H1 (cell line): Measurements from ENCODE around the gene CST7. TPM values are rescaled to one million over a fixed set of nuclear protein-coding genes. Genes with fewer than 3 reads are reported as not detected.

ENCODE experiments used
- CTCF ChIA-PET: fragments of 300-600 bp; sonication (Branson Sonifier 250); formaldehyde crosslinking; loops from one replicate; lab custom pipeline; 2021; ENCODE audit not compliant: partially characterized antibody; lab: Charles Lee
- POLR2A ChIA-PET: fragments of 300-600 bp; sonication (Branson Sonifier 250); formaldehyde crosslinking; loops from one replicate; lab custom pipeline; 2021; ENCODE audit warnings: inconsistent platforms; ENCODE audit not compliant: partially characterized antibody; lab: Charles Lee
- DNase-seq, 2 experiments: peaks; one replicate each; pipeline versions ENCODE4 v3.0.0 to v3.0.0-alpha.2; 2010 to 2022; ENCODE audit warnings: low spot score in 2 of 2, low read depth in 1 of 2, mixed read lengths in 1 of 2
- FAIRE-seq: peaks from 2 replicates; lab custom pipeline; 2011; peaks lifted over from hg19 to GRCh38; lab: Jason Lieb, UNC
- H2AFZ ChIP-seq: 2 replicates; pipeline ENCODE4 v1.8.1; 2012; ENCODE audit warnings: low read length, inconsistent platforms
- H2AK5ac ChIP-seq: 2 replicates; pipeline ENCODE4 v1.6.1; 2013; ENCODE audit warnings: low read depth, low read length
- H2BK120ac ChIP-seq: replicated peaks from 2 replicates; pipeline ENCODE3; 2013; ENCODE audit warnings: low read depth, low read length, inconsistent platforms
- H2BK12ac ChIP-seq: 2 replicates; pipeline ENCODE4 v1.6.1; 2013; ENCODE audit warnings: low read depth, low read length
- H2BK15ac ChIP-seq: 2 replicates; pipeline ENCODE4 v1.6.1; 2013; ENCODE audit warnings: low read length
- H2BK20ac ChIP-seq: 2 replicates; pipeline ENCODE4 v1.6.1; 2013; ENCODE audit warnings: low read length
- H2BK5ac ChIP-seq: 2 replicates; pipeline ENCODE4 v1.6.1; 2013; ENCODE audit warnings: low read depth, low read length
- H3K14ac ChIP-seq: 2 replicates; pipeline ENCODE4 v1.6.1; 2013; ENCODE audit warnings: inconsistent platforms; ENCODE audit not compliant: insufficient read length
- H3K18ac ChIP-seq: 2 replicates; pipeline ENCODE4 v1.6.1; 2013; ENCODE audit warnings: low read length; ENCODE audit errors: extremely low read depth
- H3K23ac ChIP-seq: 2 replicates; pipeline ENCODE4 v1.6.1; 2013; ENCODE audit warnings: inconsistent platforms; ENCODE audit not compliant: insufficient read length
- H3K23me2 ChIP-seq: 2 replicates; pipeline ENCODE4 v1.6.1; 2013; ENCODE audit warnings: low read depth, low read length
- H3K27ac ChIP-seq: 2 replicates; pipeline ENCODE4 v1.6.1; 2011; ENCODE audit warnings: low read depth, low read length, inconsistent platforms
- H3K27me3 ChIP-seq, 4 experiments: replicated peaks in 1 of 4; 1 replicate in 1 of 4; 2 replicates in 3 of 4; pipeline versions ENCODE4 v1.6.1 to v1.8.1; 2011 to 2013; ENCODE audit warnings: low read length in 3 of 4, mild to moderate bottlenecking in 3 of 4, inconsistent platforms in 2 of 4, mixed read lengths in 2 of 4, moderate library complexity in 1 of 4; ENCODE audit not compliant: control insufficient read depth in 3 of 4, insufficient read depth in 3 of 4; ENCODE audit errors: extremely low read depth in 1 of 4
- H3K36me3 ChIP-seq, 4 experiments: 2 replicates each; pipeline versions ENCODE4 v1.6.1 to v1.8.1; 2011 to 2013; ENCODE audit warnings: mild to moderate bottlenecking in 4 of 4, low read length in 3 of 4, moderate library complexity in 2 of 4, control low read depth in 1 of 4, inconsistent platforms in 1 of 4; ENCODE audit not compliant: insufficient read depth in 4 of 4, control insufficient read depth in 2 of 4
- H3K4ac ChIP-seq: replicated peaks from 2 replicates; pipeline ENCODE3; 2013; ENCODE audit warnings: low read length, low read depth, mixed read lengths, inconsistent platforms; ENCODE audit not compliant: insufficient read length
- H3K4me1 ChIP-seq, 4 experiments: replicated peaks in 1 of 4; 1 replicate in 1 of 4; 2 replicates in 3 of 4; pipeline versions ENCODE4 v1.6.1 to v1.8.1; 2011 to 2013; ENCODE audit warnings: low read length in 3 of 4, inconsistent platforms in 2 of 4, mixed read lengths in 1 of 4; ENCODE audit not compliant: insufficient read depth in 4 of 4, control insufficient read depth in 3 of 4
- H3K4me2 ChIP-seq, 2 experiments: 2 replicates each; pipeline versions ENCODE4 v1.6.1 to v1.8.1; 2011 to 2013; ENCODE audit warnings: low read depth in 2 of 2, low read length in 2 of 2, control low read depth in 1 of 2, inconsistent platforms in 1 of 2, mild to moderate bottlenecking in 1 of 2; ENCODE audit not compliant: insufficient read depth in 1 of 2
- H3K4me3 ChIP-seq, 4 experiments: fragments of 200-600, 300-600 bp in 1 of 4; sonication (generic), shearing (Covaris generic), sonication (Bioruptor Twin) in 1 of 4; 2 replicates each; pipeline versions ENCODE4 v1.5.1 to v1.8.1; 2011 to 2016; ENCODE audit warnings: low read length in 4 of 4, low read depth in 3 of 4, control low read depth in 2 of 4, inconsistent platforms in 2 of 4, mild to moderate bottlenecking in 2 of 4, mixed read lengths in 1 of 4, moderate library complexity in 1 of 4; ENCODE audit not compliant: insufficient read depth in 2 of 4; ENCODE audit errors: extremely low read depth in 1 of 4
- H3K56ac ChIP-seq: replicated peaks from 2 replicates; pipeline ENCODE3; 2013; ENCODE audit warnings: low read depth, mild to moderate bottlenecking, mixed read lengths, low read length, inconsistent platforms; ENCODE audit not compliant: insufficient read length
- H3K79me1 ChIP-seq: 2 replicates; pipeline ENCODE4 v1.6.1; 2013; ENCODE audit warnings: low read depth, low read length, control low read depth
- H3K79me2 ChIP-seq, 2 experiments: 2 replicates each; pipeline versions ENCODE4 v1.6.1 to v1.8.1; 2012 to 2013; ENCODE audit warnings: low read length in 2 of 2, mild to moderate bottlenecking in 2 of 2, inconsistent platforms in 1 of 2; ENCODE audit not compliant: insufficient read depth in 2 of 2, control insufficient read depth in 1 of 2
- H3K9ac ChIP-seq, 4 experiments: replicated peaks in 1 of 4; 1 replicate in 1 of 4; 2 replicates in 3 of 4; pipeline versions ENCODE4 v1.6.1 to v1.8.1; 2011 to 2013; ENCODE audit warnings: low read depth in 3 of 4, low read length in 3 of 4, control low read depth in 2 of 4, mild to moderate bottlenecking in 2 of 4, moderate library complexity in 2 of 4, inconsistent platforms in 1 of 4; ENCODE audit errors: extremely low read depth in 1 of 4
- H3K9me3 ChIP-seq, 2 experiments: 2 replicates each; pipeline versions ENCODE4 v1.6.1 to v1.8.1; 2012 to 2013; ENCODE audit warnings: mild to moderate bottlenecking in 2 of 2, moderate library complexity in 2 of 2, control low read depth in 1 of 2, inconsistent platforms in 1 of 2, low read depth in 1 of 2, low read length in 1 of 2, mixed read lengths in 1 of 2; ENCODE audit not compliant: insufficient read depth in 2 of 2
- H4K20me1 ChIP-seq, 2 experiments: replicated peaks in 1 of 2; 2 replicates each; pipeline versions ENCODE3 to v1.8.1; 2011 to 2013; ENCODE audit warnings: inconsistent platforms in 2 of 2, low read length in 2 of 2, mild to moderate bottlenecking in 1 of 2; ENCODE audit not compliant: insufficient read depth in 2 of 2, control insufficient read depth in 1 of 2
- H4K5ac ChIP-seq: 2 replicates; pipeline ENCODE4 v1.6.1; 2013; ENCODE audit warnings: low read length, low read depth, mixed read lengths, inconsistent platforms; ENCODE audit not compliant: insufficient read length
- H4K8ac ChIP-seq: 2 replicates; pipeline ENCODE4 v1.8.0; 2013; ENCODE audit warnings: mild to moderate bottlenecking, moderate library complexity, low read length, inconsistent platforms; ENCODE audit not compliant: insufficient read depth; ENCODE audit errors: extremely low read depth
- H4K91ac ChIP-seq: replicated peaks from 2 replicates; pipeline ENCODE3; 2013; ENCODE audit warnings: low read length, mixed read lengths, inconsistent platforms; ENCODE audit not compliant: insufficient read length
- GABPA ChIP-seq: IDR thresholded peaks from 2 replicates; pipeline ENCODE4 v1.6.1; 2011; ENCODE audit warnings: mild to moderate bottlenecking, low read length, moderate library complexity, borderline replicate concordance; ENCODE audit not compliant: insufficient read depth
- GTF2F1 ChIP-seq: IDR thresholded peaks from 2 replicates; pipeline ENCODE4 v1.6.1; 2012; ENCODE audit warnings: low read depth, low read length, improper control_type of control experiment, borderline replicate concordance
- HDAC2 ChIP-seq, 2 experiments: fragments of 300-600 bp in 1 of 2; sonication (generic) in 1 of 2; IDR thresholded peaks; 2 replicates each; pipeline ENCODE4 v1.6.1; 2011 to 2012; ENCODE audit warnings: low read depth in 2 of 2, low read length in 2 of 2, mild to moderate bottlenecking in 2 of 2, moderate library complexity in 2 of 2, borderline replicate concordance in 1 of 2, inconsistent platforms in 1 of 2
- SAP30 ChIP-seq: fragments of 300-600 bp; sonication (generic); IDR thresholded peaks from 2 replicates; pipeline ENCODE4 v1.7.1; 2012; ENCODE audit warnings: low read length, moderate library complexity, mild to moderate bottlenecking, inconsistent platforms; ENCODE audit not compliant: insufficient read depth, insufficient replicate concordance
- TAF1 ChIP-seq: IDR thresholded peaks from 2 replicates; pipeline ENCODE4 v1.6.1; 2011; ENCODE audit warnings: mild to moderate bottlenecking, low read depth, low read length
- YY1 ChIP-seq: IDR thresholded peaks from 2 replicates; pipeline ENCODE4 v1.6.1; 2011; ENCODE audit warnings: low read depth, mild to moderate bottlenecking, low read length
- WGBS, 2 experiments: shearing (Covaris generic) in 1 of 2; methylation state at CpG; one replicate each; pipeline versions ENCODE4 v1.1.6 to v1.1.7; 2013 to 2015; ENCODE audit warnings: low lambda C conversion rate in 2 of 2, mixed read lengths in 2 of 2, inconsistent platforms in 1 of 2, low coverage in 1 of 2, missing lambda C conversion rate in 1 of 2; ENCODE audit not compliant: insufficient replicate concordance in 2 of 2, insufficient coverage in 1 of 2, insufficient read length in 1 of 2; ENCODE audit errors: extremely low coverage in 1 of 2, missing lambda C conversion rate in 1 of 2; 5-methylcytosine and 5-hydroxymethylcytosine counted together
- polyA plus RNA-seq, 7 experiments: library from polyadenylated mRNA; depleted of rRNA in 3 of 7; stranded (reverse) in 5 of 7; unstranded in 2 of 7; fragments of >200 nt in 5 of 7; fragments of 200-250 nt in 2 of 7; gene quantifications; 1 replicate in 5 of 7; 2 replicates in 1 of 7; 4 replicates in 1 of 7; pipeline versions ENCODE4 v1.2.1 to v1.2.3, GENCODE V29; 2011 to 2013; ENCODE audit warnings: missing spikeins in 2 of 7, mixed read lengths in 2 of 7
- total RNA-seq: library from RNA; stranded (reverse); fragmentation: NEBNext Ultra II Directional; extraction: Animal tissue kit (Norgen Biotek cat#: 25700); gene quantifications from 2 replicates; pipeline ENCODE4 v1.2.1, GENCODE V29; 2021
- TF ChIP-seq, protein P1 (sequence below): IDR thresholded peaks from 2 replicates; pipeline ENCODE4 v1.6.1; 2012; ENCODE audit warnings: inconsistent platforms
- TF ChIP-seq, protein P2 (sequence below), 3 experiments: IDR thresholded peaks; 1 replicate in 2 of 3; 2 replicates in 1 of 3; pipeline versions ENCODE4 v1.5.1 to v1.6.1; 2011; ENCODE audit warnings: low read length in 3 of 3, mild to moderate bottlenecking in 3 of 3, inconsistent platforms in 2 of 3, low read depth in 1 of 3, moderate library complexity in 1 of 3; ENCODE audit not compliant: insufficient read depth in 1 of 3; ENCODE audit errors: control extremely low read depth in 1 of 3

The CST7 gene
- total and polyA plus RNA-seq, 2 of the 8 experiments (the other 6 are each of a cell fraction or from before 2014, with no cell fraction given), result not detected

DNA sequence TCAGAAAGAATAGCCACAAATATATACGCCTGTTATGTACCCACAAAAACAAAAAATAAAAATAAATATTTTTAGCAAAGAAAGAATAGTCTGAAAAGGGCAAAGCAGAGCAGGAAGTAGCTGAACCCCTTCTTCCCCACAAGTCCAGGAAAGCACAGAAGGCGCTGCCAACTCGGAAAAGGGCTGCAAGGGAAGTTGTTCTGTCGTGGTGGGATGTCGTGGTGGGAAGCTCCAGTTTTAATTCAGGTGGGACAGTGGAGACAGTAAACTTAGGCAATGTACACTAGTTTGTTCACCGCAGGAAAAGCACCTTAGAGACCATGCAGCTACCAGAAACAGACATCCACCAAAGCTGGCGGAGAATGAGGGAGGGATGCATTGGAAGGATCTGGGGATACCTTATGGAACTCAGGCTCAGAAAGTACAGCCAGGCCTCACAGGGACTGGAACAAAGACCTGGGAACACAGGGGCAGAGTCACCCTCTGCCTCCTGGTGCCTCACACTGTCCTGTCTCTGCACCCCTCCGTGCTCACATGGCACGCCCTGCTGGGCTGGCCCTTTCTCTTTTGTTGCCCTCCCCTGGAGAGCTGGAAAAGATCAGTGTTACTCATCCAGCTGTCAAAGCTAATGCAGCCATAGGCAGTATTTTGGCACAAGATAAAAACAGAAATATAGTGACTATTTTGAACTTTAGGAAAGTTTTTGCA is 46.8 kb downstream of the CST7 start:
- H3K36me3 ChIP-seq, result no peaks in the 10 kb centered on the region
- H3K27ac ChIP-seq, result no peak overlapping the region
- no peak overlapping the region for H3K23ac ChIP-seq
- peaks cover 0 to 7% (median 0%) of the 10 kb centered on the region in 4 experiments; a peak in 1 of 7 replicates for H3K4me1 ChIP-seq
- no peak overlapping the region for H3K4me2 ChIP-seq
- no peak overlapping the region for H3K4me3 ChIP-seq
- H4K5ac ChIP-seq, result no peak overlapping the region
- H3K14ac ChIP-seq, result no peak overlapping the region
- peaks cover 0 to 2% (median 0%) of the 10 kb centered on the region in 4 experiments; a peak in 2 of 7 replicates for H3K27me3 ChIP-seq
- H4K8ac ChIP-seq, result no peak overlapping the region
- FAIRE-seq (no peak), DNase-seq (peak in 1 of 2 experiments; percentile 31)
- H3K9me3 ChIP-seq, result no peaks in the 10 kb centered on the region
- WGBS, 2 experiments, result 78% methylated on average over 9 of the region's 9 CpGs; no CpG with 5 or more reads in 1 of the 2 experiments
- no peaks in the 10 kb centered on the region for H3K79me1 ChIP-seq
- no peak overlapping the region for H2BK15ac ChIP-seq
- no peak overlapping the region for H2BK120ac ChIP-seq
- no peak overlapping the region for H3K9ac ChIP-seq
- H4K91ac ChIP-seq, result no peak overlapping the region
- H2BK5ac ChIP-seq, result no peak overlapping the region
- no peak overlapping the region for H2BK20ac ChIP-seq
- no peak overlapping the region for H2AFZ ChIP-seq
- H4K20me1 ChIP-seq, result peaks cover 0 to 4% of the 10 kb centered on the region in 2 experiments
- no peak overlapping the region for H2BK12ac ChIP-seq
- ChIA-PET CTCF (interaction anchor here (0.6 to 4.0 kb wide), 24 partner anchors 8 to 413 kb away, joined by 3 to 121 read pairs (median 4); partner anchors contain the start of gene ACSS1), POLR2A (interaction anchor here (1.2 kb wide), 1 partner anchor 83 kb away, joined by 3 read pairs; no protein-coding TSS in a partner anchor)
- no peak overlapping the region for H3K56ac ChIP-seq
- H2AK5ac ChIP-seq, result no peak overlapping the region
- peaks cover 3% of the 10 kb centered on the region for H3K23me2 ChIP-seq
- peaks cover 3 to 12% of the 10 kb centered on the region in 2 experiments; a peak in 3 of 4 replicates for H3K79me2 ChIP-seq
- H3K4ac ChIP-seq, result no peak overlapping the region
- H3K18ac ChIP-seq, result no peak overlapping the region
- TF ChIP-seq, protein P1, sequence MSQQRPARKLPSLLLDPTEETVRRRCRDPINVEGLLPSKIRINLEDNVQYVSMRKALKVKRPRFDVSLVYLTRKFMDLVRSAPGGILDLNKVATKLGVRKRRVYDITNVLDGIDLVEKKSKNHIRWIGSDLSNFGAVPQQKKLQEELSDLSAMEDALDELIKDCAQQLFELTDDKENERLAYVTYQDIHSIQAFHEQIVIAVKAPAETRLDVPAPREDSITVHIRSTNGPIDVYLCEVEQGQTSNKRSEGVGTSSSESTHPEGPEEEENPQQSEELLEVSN, result no peak
- TF ChIP-seq, protein P2, sequence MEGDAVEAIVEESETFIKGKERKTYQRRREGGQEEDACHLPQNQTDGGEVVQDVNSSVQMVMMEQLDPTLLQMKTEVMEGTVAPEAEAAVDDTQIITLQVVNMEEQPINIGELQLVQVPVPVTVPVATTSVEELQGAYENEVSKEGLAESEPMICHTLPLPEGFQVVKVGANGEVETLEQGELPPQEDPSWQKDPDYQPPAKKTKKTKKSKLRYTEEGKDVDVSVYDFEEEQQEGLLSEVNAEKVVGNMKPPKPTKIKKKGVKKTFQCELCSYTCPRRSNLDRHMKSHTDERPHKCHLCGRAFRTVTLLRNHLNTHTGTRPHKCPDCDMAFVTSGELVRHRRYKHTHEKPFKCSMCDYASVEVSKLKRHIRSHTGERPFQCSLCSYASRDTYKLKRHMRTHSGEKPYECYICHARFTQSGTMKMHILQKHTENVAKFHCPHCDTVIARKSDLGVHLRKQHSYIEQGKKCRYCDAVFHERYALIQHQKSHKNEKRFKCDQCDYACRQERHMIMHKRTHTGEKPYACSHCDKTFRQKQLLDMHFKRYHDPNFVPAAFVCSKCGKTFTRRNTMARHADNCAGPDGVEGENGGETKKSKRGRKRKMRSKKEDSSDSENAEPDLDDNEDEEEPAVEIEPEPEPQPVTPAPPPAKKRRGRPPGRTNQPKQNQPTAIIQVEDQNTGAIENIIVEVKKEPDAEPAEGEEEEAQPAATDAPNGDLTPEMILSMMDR (IDR thresholded peaks at IDR 0.05; ENCODE audit: control extremely low read depth in 1 of 3, insufficient read depth in 1 of 3, low read depth in 1 of 3, low read length in 3 of 3), result no peak
- no peak for TF ChIP-seq YY1
- no peak for TF ChIP-seq HDAC2 (IDR thresholded peaks at IDR 0.05; ENCODE audit: borderline replicate concordance in 1 of 2, low read depth in 2 of 2, low read length in 2 of 2)
- TF ChIP-seq TAF1, result no peak
- no peak for TF ChIP-seq GABPA
- TF ChIP-seq GTF2F1, result no peak
- TF ChIP-seq SAP30, result no peak
